HG03196 (cell line): ENCODE results near the gene SRRM4.

Experiments used
- ATAC-seq: cut with Tn5 transposase; IDR thresholded peaks from one replicate; pipeline ENCODE4 v1.9.1; 2021; ENCODE audit not compliant: unreplicated experiment

Gene SRRM4, protein sequence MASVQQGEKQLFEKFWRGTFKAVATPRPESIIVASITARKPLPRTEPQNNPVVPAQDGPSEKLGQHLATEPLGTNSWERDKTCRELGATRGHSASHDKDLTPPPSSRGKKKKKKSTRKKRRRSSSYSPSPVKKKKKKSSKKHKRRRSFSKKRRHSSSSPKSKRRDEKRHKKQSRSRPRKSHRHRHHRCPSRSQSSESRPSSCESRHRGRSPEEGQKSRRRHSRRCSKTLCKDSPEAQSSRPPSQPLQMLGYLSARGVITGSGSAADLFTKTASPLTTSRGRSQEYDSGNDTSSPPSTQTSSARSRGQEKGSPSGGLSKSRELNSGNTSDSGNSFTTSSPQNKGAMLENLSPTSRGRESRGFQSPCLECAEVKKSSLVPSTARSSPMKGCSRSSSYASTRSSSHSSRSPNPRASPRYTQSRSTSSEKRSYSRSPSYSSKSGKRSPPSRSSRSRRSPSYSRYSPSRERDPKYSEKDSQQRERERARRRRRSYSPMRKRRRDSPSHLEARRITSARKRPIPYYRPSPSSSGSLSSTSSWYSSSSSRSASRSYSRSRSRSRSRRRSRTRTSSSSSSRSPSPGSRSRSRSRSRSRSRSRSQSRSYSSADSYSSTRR

DNA sequence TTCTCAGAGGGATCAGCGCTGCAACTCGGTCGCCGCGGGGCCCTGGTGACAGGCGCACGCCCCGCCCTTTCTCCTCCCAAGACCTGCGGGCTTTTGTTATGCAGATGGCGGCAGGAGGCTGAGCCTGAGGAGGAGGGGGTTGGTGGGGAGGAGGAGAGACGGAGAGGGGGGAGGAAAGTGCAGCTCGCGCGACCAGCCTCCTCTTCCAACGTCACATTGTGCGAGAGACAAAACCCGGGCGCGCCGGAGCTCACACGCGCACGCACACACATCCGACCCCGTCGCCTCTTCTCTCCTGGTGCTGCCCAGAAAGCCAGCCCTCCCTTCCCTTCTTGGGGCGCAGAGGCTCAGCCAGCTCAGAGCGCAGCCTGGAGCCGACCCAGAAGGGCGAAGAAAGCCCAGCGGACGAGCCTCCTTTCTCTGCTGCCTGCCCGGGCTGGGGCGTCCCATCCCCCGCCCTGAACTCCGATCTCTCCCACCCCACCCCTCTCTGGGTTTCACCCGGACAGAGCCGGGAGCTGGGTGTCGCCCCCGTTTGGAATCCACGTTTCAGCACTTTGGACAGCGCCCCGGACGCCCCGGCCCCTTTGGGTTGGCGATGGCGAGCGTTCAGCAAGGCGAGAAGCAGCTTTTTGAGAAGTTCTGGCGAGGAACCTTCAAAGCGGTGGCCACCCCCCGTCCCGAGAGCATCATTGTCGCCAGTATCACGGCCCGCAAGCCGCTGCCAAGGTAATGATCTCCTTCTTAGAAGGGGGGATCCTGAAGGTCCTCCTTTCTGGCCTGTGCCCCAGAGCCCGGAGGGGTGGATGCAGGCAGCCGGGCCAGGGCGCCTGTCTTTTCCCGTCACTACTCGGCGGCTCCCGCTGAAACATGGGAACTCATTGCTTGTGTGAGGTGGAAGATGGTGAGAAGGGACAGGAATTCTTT, at the start of gene SRRM4:
Gene SRRM4 (plus strand): TSS at position 257 of the 927 bp plus-strand sequence. CDS start 342 bp downstream, at position 599.
- ATAC-seq, result no peak

DNA sequence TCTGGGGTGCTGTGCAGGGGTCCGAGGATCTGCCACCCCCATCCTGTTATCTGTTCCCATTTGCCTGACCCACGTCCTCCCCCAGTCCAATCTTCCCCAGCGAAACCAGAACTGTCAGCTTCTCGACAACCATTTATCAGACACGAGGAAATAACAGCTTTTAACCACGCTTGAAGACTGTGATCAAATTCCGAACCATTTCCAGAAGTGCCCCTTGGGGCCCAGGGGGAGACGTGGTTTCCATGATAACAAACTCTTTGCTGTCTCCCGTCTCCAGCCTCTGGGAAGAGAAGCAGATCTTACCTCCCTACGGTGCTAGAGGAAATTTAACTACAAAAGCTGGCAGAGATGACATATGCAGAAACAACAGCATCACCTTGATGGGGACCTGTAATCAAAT, 35.1 kb upstream of the SRRM4 start:
- ATAC-seq, result no peak

DNA sequence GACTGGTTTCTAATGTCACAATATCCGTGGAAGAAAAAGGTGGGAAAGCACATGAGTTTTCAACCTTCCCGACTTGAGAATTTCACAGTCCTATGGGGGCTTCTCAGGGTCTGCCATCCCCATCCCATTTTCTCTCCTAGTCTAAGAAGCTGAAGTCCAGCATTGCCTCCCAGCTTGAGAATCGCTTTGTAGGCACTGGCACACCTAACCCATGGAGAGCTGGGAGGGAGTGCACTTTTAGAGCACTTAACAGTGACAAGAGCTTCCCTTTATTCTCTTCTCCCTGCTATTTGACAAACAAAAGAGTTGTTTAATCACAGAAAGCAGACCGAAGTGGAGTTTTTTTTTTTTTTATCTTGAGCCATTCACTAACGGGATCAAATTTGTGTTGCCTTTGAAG, 22.8 kb upstream of the SRRM4 start:
- ATAC-seq, result no peak

DNA sequence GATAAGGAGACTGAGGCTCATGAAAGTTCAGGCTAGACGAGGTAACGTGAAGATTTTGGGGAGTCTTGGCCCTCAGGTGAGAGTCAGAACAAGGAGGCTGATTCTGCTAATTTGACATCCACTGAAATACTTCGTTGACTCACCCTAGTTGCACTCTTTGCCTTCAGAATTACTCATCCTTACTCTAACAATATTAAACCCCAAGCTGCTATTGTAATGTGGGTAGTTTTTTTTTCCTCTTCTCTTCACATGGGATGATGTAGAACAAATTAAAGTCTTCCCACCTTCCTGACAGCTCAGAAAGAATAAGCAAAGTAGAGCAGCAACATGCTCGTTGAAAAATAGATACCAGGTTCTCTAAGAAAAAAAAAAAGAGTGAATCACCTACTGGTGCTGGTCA, 22.0 kb upstream of the SRRM4 start:
- no peak for ATAC-seq

DNA sequence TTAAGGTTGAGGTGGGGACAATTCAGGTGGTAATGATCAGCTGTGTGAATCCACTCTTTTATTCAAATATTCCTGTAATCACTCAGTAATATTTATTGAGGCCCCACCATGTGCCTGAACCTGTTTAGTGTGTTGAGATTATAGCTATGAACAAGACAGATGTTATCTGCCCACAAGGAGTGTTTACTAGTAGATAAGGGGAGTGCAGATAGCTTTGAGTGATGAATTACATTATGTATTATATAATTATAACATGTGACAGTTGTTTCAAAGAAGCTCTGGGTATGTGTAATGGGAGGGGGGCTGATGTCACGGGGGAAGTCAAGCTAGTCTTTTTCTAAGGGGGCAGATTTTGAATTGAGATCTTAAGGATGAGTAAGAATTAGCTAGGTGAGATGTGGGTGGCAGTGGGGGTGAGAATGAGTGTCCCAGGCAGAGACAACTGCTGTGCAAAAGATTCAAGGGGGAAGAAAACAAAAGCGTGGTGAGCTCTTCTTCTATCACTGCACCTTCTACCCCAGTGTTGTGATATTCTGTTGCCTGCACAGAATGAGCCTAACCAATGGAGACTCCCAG, 21.3 kb upstream of the SRRM4 start:
- ATAC-seq, result no peak

DNA sequence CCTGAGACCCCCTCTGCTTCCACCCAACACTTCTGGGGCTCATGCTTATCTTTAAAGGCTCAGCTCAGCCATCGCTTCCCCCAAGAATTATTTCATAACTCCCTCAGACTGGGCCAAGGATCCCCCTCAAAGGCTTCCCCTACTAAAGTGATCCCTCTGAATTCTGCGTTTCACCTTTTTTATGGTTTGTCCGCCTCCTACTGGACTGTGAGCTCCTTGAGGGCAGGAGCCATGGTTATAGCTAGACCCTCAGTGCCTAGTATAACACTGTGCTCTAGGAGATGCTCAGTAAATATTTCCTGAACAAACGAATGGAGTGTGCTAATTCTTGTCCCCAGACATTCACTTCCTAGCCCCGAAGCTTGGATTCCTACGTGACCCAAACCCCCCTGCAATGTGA, 20.5 kb upstream of the SRRM4 start:
- ATAC-seq, result no peak

DNA sequence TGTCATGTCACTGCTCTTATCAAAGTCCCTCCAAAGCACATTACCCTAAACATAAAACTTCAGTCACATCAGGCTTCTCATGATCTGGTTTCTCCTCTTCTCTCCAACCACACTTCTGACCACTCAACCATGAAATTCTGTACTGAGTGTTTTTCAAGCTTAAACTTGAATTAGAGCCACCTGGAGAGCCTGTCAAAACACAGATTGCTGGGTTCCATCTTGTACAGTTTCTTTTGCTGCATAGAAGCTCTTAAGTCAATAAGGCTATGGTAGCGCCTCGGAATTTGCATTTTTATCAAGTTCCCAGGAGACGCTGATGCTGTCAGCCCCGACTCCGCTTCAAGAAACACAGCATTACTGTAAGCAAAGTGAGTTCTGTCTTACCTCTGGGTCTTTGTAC, 16.4 kb upstream of the SRRM4 start:
- ATAC-seq, result no peak

DNA sequence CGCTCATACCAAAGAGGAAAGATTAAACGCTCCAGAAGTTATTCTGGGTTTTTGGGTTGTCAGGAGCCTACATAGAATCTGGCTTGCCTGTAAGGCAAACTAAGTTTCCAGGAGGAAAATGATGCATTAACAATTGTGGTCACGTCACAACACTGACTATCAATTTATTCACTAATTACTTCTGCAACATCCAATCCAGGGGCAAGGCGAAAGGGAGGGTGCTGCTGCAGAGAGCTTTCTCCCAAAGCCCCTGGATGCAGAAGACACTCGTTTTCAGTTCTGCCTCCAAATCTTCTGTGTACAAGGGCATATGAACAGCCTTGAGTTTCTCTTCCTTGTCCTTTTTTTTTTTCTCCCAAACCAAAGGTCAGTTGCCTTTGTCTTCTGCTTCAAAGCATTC, 10.5 kb upstream of the SRRM4 start:
- ATAC-seq, result no peak

DNA sequence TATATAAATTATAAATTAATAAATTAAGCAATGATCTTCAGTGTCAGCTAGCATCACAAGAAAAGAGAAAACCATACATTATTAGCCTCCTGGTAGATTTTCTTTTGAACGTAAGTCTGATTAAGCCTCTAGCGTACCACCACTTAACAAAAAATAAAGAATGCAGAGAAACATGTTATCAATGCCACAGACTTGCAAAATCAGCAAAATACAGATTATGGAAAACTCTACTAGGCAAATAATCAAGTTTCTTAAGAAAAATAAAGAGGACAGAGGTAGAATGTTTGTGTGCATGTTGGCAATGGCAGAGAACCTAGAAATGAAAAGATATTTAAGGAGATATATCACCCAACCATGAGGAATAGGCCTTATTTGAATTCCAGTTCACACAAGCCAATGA, 8.4 kb upstream of the SRRM4 start:
- ATAC-seq, result no peak

DNA sequence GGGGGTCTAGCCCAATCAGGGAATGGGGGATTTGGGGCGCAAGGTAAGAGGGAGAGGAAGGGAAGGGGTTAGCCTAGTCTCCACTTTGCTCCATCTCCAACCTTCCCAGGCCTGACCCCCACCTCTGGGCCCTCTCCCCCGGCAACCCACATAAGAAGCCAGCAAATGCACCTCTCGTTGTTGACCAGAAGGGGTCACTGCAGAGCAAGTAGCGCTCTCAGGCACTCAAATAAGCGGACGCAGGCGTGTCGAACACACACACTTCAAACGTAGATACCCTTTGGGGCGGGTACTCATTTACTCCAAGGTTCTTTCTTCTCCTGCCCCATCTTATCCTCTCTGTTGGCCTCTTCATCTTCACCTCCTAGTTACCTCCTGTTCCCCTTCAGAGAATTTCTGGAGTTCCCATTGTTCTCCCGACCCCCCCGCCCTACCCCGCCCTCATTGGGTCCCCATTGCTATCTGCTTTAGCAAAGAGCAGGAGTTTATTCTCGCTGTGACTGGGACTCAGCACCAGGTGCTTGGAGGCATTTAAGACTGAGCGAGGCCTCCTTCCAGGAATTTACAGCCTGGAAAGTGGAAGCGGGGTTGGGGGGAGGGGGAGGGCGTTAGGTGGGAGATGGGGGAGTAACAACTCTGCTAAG, 1.5 kb upstream of the SRRM4 start:
- no peak for ATAC-seq

DNA sequence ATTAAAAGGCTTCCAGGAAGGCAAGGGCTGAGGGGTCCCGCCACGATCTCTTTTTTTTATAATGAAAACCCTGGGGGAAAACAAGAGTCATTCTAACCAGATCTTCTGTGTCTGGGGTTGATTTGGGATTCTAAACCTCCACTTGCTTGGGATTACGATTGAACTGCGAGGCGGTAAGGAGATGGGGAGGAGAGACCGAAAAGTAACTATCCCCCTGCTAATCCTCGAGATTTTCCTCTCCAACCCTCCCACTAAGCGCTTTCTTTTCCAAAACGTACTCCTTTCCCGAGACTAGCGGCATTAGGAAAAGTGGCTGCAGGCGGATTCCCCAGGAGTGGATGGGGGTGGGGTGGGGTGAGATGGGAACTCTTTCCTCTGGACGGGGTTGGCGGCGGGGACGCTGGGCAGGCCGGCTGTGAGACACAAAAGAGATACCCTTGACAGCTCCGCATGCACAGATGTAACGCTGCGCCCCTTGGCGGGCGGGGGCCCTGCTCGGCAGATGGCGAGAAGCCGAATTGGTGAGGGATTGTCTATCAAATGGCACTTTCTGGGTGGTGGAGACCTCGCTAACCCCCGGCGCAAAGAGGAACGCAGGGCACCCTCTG, 830 bp upstream of the SRRM4 start:
- ATAC-seq, result no peak

DNA sequence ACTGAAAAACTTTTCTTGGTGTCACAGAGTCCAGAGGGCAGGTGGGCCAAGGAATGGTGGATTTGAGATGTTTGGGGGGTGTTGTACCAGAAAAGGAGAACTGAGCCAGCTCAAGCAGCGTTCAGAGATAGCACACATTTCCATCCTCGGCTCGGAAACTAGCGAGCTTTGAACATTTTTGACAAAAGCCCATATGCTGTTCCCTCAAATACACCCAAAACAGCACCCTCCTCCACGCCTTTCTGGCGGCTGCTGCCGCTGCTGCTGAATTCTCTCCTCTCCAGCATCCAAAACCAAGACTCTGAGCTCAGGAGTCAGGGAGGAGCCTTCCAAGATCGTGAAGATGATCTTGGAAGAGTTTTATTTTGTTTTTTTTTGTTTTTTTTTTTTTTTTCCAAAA, 961 bp downstream of the SRRM4 start:
- no peak for ATAC-seq

DNA sequence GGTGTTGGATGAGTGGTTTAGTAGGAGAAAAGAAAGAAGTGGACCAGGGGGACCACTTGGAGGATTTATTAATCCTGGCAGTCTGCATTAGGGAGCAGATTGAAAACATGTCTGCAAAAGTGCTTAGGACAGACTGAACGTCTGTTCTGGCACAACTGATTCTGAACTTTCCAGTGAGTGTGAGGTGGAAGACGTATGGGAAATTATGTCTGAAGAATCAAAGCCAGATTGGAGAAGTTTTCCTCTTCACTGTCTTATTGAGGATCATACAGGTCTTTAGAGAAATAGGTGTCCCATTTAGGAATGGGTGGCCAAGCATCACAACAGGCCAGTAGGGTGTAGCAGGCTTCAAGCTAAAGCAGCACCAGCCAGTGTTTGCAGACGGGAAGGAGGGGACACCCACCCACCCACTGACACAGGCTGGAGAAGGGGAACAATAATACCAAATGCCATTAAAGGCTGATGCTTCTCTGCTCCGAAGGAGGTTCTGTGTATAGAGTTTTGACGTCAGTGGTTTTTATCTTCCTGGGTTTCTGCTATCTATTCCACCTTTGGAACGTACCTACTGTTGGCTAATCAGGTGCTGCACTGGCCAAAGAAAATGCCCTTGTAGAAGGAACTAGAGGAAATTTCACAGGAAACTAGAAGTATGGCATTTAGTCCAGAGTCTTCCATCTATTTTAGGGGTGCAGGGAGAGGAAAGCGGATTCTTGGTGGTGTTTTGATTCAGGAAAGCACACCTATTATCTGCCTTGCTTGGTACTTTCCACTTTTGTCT, 1.8 kb downstream of the SRRM4 start:
- ATAC-seq, result no peak

DNA sequence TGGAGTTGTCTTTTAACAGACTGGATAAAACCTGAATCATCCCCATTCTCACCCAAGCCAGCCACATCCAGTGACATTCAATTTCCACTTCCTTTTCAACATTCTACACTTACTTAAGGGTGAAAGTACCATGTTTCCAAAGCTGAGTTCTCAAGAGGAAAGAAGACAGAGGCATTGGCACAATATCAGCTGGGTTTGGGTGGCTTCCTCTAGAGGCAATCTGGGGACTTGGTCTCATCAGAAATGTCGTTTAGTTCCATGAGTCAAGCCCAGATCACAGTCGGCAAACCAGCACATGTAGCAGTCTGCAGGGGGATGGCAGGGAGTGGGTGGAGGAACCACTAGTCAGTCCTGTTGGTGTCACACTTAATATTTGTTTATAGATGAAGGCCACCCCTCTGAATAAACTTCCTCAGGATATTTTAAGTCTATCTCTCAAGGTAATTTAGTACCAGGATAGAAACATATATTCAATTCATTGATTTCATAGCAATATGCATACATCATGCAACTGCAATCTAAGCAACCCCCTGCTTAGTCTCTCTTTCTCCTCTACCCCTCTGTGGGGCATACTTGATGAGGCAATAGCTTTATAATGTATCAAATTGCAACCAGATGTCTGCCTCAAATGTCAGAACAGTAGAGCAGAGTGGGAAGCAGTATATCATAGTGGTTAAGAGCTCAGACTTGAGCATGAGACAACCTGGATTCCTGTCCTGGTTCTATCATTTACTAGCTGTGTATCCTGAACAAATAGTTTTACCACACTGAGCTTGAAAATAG, 3.0 kb downstream of the SRRM4 start:
- ATAC-seq, result no peak

DNA sequence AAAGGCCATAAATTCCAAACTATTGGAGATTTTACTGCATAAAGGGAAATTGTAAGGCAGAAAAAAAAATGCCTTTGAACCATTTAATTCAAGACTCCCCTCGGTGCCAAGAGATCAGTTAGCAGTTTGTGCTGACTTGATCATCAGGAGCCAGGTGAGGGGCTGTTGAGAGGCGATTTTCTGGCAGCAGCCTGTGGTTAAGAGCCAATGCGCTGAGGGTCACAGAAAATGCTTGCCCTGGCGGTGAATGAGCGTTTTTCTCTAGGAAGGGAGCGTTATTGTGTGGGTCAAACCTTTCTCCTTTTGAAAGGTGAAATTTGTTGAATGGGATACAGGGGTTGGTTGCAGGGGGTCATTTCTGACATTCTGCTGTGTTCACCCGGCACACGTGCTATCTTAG, 4.7 kb downstream of the SRRM4 start:
- ATAC-seq, result no peak

DNA sequence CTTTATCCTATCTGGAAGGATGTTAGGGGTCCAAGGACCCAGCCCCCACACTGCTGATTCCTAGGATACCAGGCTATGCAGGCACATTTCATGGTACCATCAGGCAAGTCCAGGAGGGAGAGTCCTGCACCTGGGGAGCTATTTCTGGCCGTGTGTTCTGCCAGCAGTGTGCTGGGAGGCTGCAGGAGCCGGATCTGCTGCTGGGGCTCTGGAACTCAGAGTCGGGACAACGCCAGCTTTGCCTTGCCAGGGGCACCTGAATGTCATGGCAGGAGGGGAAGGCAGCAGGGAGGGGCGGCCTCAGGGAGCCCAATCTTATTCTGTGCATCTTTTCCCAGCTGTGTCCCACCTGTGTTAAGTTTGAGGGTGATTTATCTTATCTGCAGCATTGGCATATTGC, 17.8 kb downstream of the SRRM4 start:
- ATAC-seq, result no peak

DNA sequence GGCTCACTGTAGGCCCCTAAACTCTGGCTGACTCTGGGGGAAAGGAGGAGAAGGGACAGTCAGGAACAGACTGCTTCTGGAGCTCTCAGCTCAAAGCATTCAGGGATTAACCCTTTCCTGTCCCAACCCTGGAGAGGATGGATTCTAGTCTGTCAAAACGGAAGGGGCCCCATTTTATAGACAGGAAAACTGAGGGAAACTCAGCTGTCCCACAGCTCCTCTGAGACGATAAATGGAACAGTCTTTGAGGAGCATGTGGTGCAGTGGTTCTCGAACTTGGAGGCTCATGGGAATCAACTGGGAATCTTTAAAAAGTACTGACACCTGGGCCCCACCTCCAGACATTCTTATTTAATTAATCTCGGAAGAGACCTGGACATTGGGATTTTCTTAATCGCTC, 23.7 kb downstream of the SRRM4 start:
- no peak for ATAC-seq

DNA sequence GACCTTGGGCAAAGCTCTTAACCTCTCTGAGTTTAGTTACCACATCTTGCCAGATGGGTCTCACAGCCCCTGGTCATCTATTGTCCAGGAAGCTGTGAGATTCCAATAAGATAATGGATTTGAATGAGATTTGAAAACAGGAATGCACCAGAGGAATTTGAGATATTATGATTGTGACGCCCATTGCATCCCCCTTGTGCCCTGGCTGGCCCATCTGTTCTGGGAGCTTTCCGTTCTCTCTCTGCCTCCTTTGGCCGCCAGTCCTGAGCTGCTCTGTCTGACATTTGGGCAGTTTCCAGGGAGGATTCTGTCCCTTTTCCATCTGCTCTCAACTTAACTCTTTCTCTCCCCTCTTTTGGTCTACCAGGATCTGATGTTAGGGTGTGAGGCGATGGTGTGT, 24.6 kb downstream of the SRRM4 start:
- no peak for ATAC-seq

DNA sequence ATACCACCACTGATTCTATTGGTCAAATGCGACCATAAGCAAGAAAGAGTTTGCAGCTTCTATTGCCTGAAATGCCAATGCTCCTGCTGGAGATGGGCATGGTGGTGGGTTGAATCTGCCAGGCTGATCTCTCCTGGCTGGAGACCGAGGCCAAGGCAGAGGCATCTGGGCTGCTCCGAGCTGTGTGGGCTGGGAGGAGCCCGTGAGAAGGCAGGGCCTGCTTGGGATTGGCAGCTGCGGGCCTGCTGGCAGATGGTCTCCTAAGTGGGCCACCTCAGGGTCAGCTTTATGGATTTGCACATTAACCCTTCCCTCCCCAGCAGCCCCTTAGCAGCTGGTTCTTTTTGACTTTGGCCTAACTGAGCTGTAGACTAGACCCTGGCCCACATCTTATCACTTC, 25.4 kb downstream of the SRRM4 start:
- ATAC-seq, result no peak
